Gastrocnemius medialis (tissue), 4 donors: ENCODE results near the gene UNC13B.

ENCODE experiments used
- POLR2A ChIP-seq, 2 donors: fragments of 450-650 bp; IDR thresholded peaks; one replicate each; pipeline ENCODE4 v1.6.1; 2017; ENCODE audit warnings: antibody characterized with exemption in 2 of 2, mild to moderate bottlenecking in 2 of 2, moderate library complexity in 2 of 2
- TF ChIP-seq, protein P1 (sequence below), 5 experiments: fragments of 450-650 bp in 3 of 5; fragments of 200-600 bp in 2 of 5; sonication (generic) in 2 of 5; IDR thresholded peaks in 4 of 5; conservative IDR thresholded peaks in 1 of 5; 1 replicate in 4 of 5; 2 replicates in 1 of 5; pipeline ENCODE4 v1.5.1; 2016 to 2019; ENCODE audit warnings: antibody characterized with exemption in 5 of 5, mild to moderate bottlenecking in 3 of 5, moderate library complexity in 3 of 5

DNA sequence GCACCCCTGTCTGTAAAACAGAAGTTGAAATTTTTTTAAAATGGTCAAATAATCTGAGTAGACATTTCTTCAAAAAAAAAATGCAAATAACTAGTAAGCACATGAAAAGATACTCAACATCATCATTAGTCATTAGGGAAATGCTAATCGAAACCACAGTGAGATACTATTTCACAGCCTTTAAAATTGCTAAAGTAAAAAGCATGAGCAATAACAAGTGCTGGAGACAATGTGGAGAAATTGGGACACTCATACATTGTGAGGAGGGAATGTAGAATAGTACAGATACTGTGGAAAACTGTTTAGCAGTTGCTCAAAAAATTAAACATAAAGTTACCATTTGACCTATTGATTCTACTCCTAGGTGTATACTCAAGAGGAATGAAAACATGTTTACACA is 269.7 kb downstream of the UNC13B start:
- TF ChIP-seq, protein P1, sequence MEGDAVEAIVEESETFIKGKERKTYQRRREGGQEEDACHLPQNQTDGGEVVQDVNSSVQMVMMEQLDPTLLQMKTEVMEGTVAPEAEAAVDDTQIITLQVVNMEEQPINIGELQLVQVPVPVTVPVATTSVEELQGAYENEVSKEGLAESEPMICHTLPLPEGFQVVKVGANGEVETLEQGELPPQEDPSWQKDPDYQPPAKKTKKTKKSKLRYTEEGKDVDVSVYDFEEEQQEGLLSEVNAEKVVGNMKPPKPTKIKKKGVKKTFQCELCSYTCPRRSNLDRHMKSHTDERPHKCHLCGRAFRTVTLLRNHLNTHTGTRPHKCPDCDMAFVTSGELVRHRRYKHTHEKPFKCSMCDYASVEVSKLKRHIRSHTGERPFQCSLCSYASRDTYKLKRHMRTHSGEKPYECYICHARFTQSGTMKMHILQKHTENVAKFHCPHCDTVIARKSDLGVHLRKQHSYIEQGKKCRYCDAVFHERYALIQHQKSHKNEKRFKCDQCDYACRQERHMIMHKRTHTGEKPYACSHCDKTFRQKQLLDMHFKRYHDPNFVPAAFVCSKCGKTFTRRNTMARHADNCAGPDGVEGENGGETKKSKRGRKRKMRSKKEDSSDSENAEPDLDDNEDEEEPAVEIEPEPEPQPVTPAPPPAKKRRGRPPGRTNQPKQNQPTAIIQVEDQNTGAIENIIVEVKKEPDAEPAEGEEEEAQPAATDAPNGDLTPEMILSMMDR (IDR thresholded peaks at IDR 0.05 in 4 of 5, conservative IDR thresholded peaks at IDR 0.05 in 1 of 5) = no peak
- no peak for TF ChIP-seq POLR2A (IDR thresholded peaks at IDR 0.05)
